H1 (cell line): ENCODE measurements around the gene CAMTA1. TPM values are rescaled to one million over a fixed set of nuclear protein-coding genes. Genes with fewer than 3 reads are reported as not detected.

Experiments used
- CTCF ChIA-PET: fragments of 300-600 bp; sonication (Branson Sonifier 250); formaldehyde crosslinking; loops from one replicate; lab custom pipeline; 2021; ENCODE audit not compliant: partially characterized antibody; lab: Charles Lee
- POLR2A ChIA-PET: fragments of 300-600 bp; sonication (Branson Sonifier 250); formaldehyde crosslinking; loops from one replicate; lab custom pipeline; 2021; ENCODE audit warnings: inconsistent platforms; ENCODE audit not compliant: partially characterized antibody; lab: Charles Lee
- DNase-seq, 2 experiments: peaks; one replicate each; pipeline versions ENCODE4 v3.0.0 to v3.0.0-alpha.2; 2010 to 2022; ENCODE audit warnings: low spot score in 2 of 2, low read depth in 1 of 2, mixed read lengths in 1 of 2
- FAIRE-seq: peaks from 2 replicates; lab custom pipeline; 2011; peaks lifted over from hg19 to GRCh38; lab: Jason Lieb, UNC
- H2AFZ ChIP-seq: 2 replicates; pipeline ENCODE4 v1.8.1; 2012; ENCODE audit warnings: low read length, inconsistent platforms
- H2AK5ac ChIP-seq: 2 replicates; pipeline ENCODE4 v1.6.1; 2013; ENCODE audit warnings: low read depth, low read length
- H2BK120ac ChIP-seq: replicated peaks from 2 replicates; pipeline ENCODE3; 2013; ENCODE audit warnings: low read depth, low read length, inconsistent platforms
- H2BK12ac ChIP-seq: 2 replicates; pipeline ENCODE4 v1.6.1; 2013; ENCODE audit warnings: low read depth, low read length
- H2BK15ac ChIP-seq: 2 replicates; pipeline ENCODE4 v1.6.1; 2013; ENCODE audit warnings: low read length
- H2BK20ac ChIP-seq: 2 replicates; pipeline ENCODE4 v1.6.1; 2013; ENCODE audit warnings: low read length
- H2BK5ac ChIP-seq: 2 replicates; pipeline ENCODE4 v1.6.1; 2013; ENCODE audit warnings: low read depth, low read length
- H3K14ac ChIP-seq: 2 replicates; pipeline ENCODE4 v1.6.1; 2013; ENCODE audit warnings: inconsistent platforms; ENCODE audit not compliant: insufficient read length
- H3K18ac ChIP-seq: 2 replicates; pipeline ENCODE4 v1.6.1; 2013; ENCODE audit warnings: low read length; ENCODE audit errors: extremely low read depth
- H3K23ac ChIP-seq: 2 replicates; pipeline ENCODE4 v1.6.1; 2013; ENCODE audit warnings: inconsistent platforms; ENCODE audit not compliant: insufficient read length
- H3K23me2 ChIP-seq: 2 replicates; pipeline ENCODE4 v1.6.1; 2013; ENCODE audit warnings: low read depth, low read length
- H3K27ac ChIP-seq: 2 replicates; pipeline ENCODE4 v1.6.1; 2011; ENCODE audit warnings: low read depth, low read length, inconsistent platforms
- H3K27me3 ChIP-seq, 4 experiments: replicated peaks in 1 of 4; 1 replicate in 1 of 4; 2 replicates in 3 of 4; pipeline versions ENCODE4 v1.6.1 to v1.8.1; 2011 to 2013; ENCODE audit warnings: low read length in 3 of 4, mild to moderate bottlenecking in 3 of 4, inconsistent platforms in 2 of 4, mixed read lengths in 2 of 4, moderate library complexity in 1 of 4; ENCODE audit not compliant: control insufficient read depth in 3 of 4, insufficient read depth in 3 of 4; ENCODE audit errors: extremely low read depth in 1 of 4
- H3K36me3 ChIP-seq, 4 experiments: 2 replicates each; pipeline versions ENCODE4 v1.6.1 to v1.8.1; 2011 to 2013; ENCODE audit warnings: mild to moderate bottlenecking in 4 of 4, low read length in 3 of 4, moderate library complexity in 2 of 4, control low read depth in 1 of 4, inconsistent platforms in 1 of 4; ENCODE audit not compliant: insufficient read depth in 4 of 4, control insufficient read depth in 2 of 4
- H3K4ac ChIP-seq: replicated peaks from 2 replicates; pipeline ENCODE3; 2013; ENCODE audit warnings: low read length, low read depth, mixed read lengths, inconsistent platforms; ENCODE audit not compliant: insufficient read length
- H3K4me1 ChIP-seq, 4 experiments: replicated peaks in 1 of 4; 1 replicate in 1 of 4; 2 replicates in 3 of 4; pipeline versions ENCODE4 v1.6.1 to v1.8.1; 2011 to 2013; ENCODE audit warnings: low read length in 3 of 4, inconsistent platforms in 2 of 4, mixed read lengths in 1 of 4; ENCODE audit not compliant: insufficient read depth in 4 of 4, control insufficient read depth in 3 of 4
- H3K4me2 ChIP-seq, 2 experiments: 2 replicates each; pipeline versions ENCODE4 v1.6.1 to v1.8.1; 2011 to 2013; ENCODE audit warnings: low read depth in 2 of 2, low read length in 2 of 2, control low read depth in 1 of 2, inconsistent platforms in 1 of 2, mild to moderate bottlenecking in 1 of 2; ENCODE audit not compliant: insufficient read depth in 1 of 2
- H3K4me3 ChIP-seq, 4 experiments: fragments of 200-600, 300-600 bp in 1 of 4; sonication (generic), shearing (Covaris generic), sonication (Bioruptor Twin) in 1 of 4; 2 replicates each; pipeline versions ENCODE4 v1.5.1 to v1.8.1; 2011 to 2016; ENCODE audit warnings: low read length in 4 of 4, low read depth in 3 of 4, control low read depth in 2 of 4, inconsistent platforms in 2 of 4, mild to moderate bottlenecking in 2 of 4, mixed read lengths in 1 of 4, moderate library complexity in 1 of 4; ENCODE audit not compliant: insufficient read depth in 2 of 4; ENCODE audit errors: extremely low read depth in 1 of 4
- H3K56ac ChIP-seq: replicated peaks from 2 replicates; pipeline ENCODE3; 2013; ENCODE audit warnings: low read depth, mild to moderate bottlenecking, mixed read lengths, low read length, inconsistent platforms; ENCODE audit not compliant: insufficient read length
- H3K79me1 ChIP-seq: 2 replicates; pipeline ENCODE4 v1.6.1; 2013; ENCODE audit warnings: low read depth, low read length, control low read depth
- H3K79me2 ChIP-seq, 2 experiments: 2 replicates each; pipeline versions ENCODE4 v1.6.1 to v1.8.1; 2012 to 2013; ENCODE audit warnings: low read length in 2 of 2, mild to moderate bottlenecking in 2 of 2, inconsistent platforms in 1 of 2; ENCODE audit not compliant: insufficient read depth in 2 of 2, control insufficient read depth in 1 of 2
- H3K9ac ChIP-seq, 4 experiments: replicated peaks in 1 of 4; 1 replicate in 1 of 4; 2 replicates in 3 of 4; pipeline versions ENCODE4 v1.6.1 to v1.8.1; 2011 to 2013; ENCODE audit warnings: low read depth in 3 of 4, low read length in 3 of 4, control low read depth in 2 of 4, mild to moderate bottlenecking in 2 of 4, moderate library complexity in 2 of 4, inconsistent platforms in 1 of 4; ENCODE audit errors: extremely low read depth in 1 of 4
- H3K9me3 ChIP-seq, 2 experiments: 2 replicates each; pipeline versions ENCODE4 v1.6.1 to v1.8.1; 2012 to 2013; ENCODE audit warnings: mild to moderate bottlenecking in 2 of 2, moderate library complexity in 2 of 2, control low read depth in 1 of 2, inconsistent platforms in 1 of 2, low read depth in 1 of 2, low read length in 1 of 2, mixed read lengths in 1 of 2; ENCODE audit not compliant: insufficient read depth in 2 of 2
- H4K20me1 ChIP-seq, 2 experiments: replicated peaks in 1 of 2; 2 replicates each; pipeline versions ENCODE3 to v1.8.1; 2011 to 2013; ENCODE audit warnings: inconsistent platforms in 2 of 2, low read length in 2 of 2, mild to moderate bottlenecking in 1 of 2; ENCODE audit not compliant: insufficient read depth in 2 of 2, control insufficient read depth in 1 of 2
- H4K5ac ChIP-seq: 2 replicates; pipeline ENCODE4 v1.6.1; 2013; ENCODE audit warnings: low read length, low read depth, mixed read lengths, inconsistent platforms; ENCODE audit not compliant: insufficient read length
- H4K8ac ChIP-seq: 2 replicates; pipeline ENCODE4 v1.8.0; 2013; ENCODE audit warnings: mild to moderate bottlenecking, moderate library complexity, low read length, inconsistent platforms; ENCODE audit not compliant: insufficient read depth; ENCODE audit errors: extremely low read depth
- H4K91ac ChIP-seq: replicated peaks from 2 replicates; pipeline ENCODE3; 2013; ENCODE audit warnings: low read length, mixed read lengths, inconsistent platforms; ENCODE audit not compliant: insufficient read length
- BCL11A ChIP-seq, 2 experiments: IDR thresholded peaks; one replicate each; pipeline ENCODE4 v1.6.1; 2011; ENCODE audit warnings: low read depth in 2 of 2, low read length in 2 of 2, mild to moderate bottlenecking in 2 of 2
- CEBPB ChIP-seq: IDR thresholded peaks from 2 replicates; pipeline ENCODE4 v1.6.1; 2012; ENCODE audit warnings: low read depth, low read length
- CTBP2 ChIP-seq: IDR thresholded peaks from 2 replicates; pipeline ENCODE4 v1.7.0; 2011; ENCODE audit warnings: borderline replicate concordance, mild to moderate bottlenecking, moderate library complexity, mixed read lengths, low read length; ENCODE audit not compliant: insufficient read depth, insufficient read length
- KDM1A ChIP-seq: fragments of 200-600, 300-600 bp; sonication (generic); IDR thresholded peaks from 2 replicates; pipeline ENCODE4 v1.7.1; 2016; ENCODE audit warnings: mild to moderate bottlenecking, low read length, borderline replicate concordance
- TAF7 ChIP-seq: optimal IDR thresholded peaks from 2 replicates; pipeline ENCODE3; 2011; ENCODE audit warnings: low read depth, mild to moderate bottlenecking, inconsistent platforms, low read length, moderate library complexity, borderline replicate concordance
- ZNF274 ChIP-seq: IDR thresholded peaks from 2 replicates; pipeline ENCODE4 v1.7.0; 2012; ENCODE audit warnings: low read length, borderline replicate concordance; ENCODE audit errors: extremely low read depth
- WGBS, 2 experiments: shearing (Covaris generic) in 1 of 2; methylation state at CpG; one replicate each; pipeline versions ENCODE4 v1.1.6 to v1.1.7; 2013 to 2015; ENCODE audit warnings: low lambda C conversion rate in 2 of 2, mixed read lengths in 2 of 2, inconsistent platforms in 1 of 2, low coverage in 1 of 2, missing lambda C conversion rate in 1 of 2; ENCODE audit not compliant: insufficient replicate concordance in 2 of 2, insufficient coverage in 1 of 2, insufficient read length in 1 of 2; ENCODE audit errors: extremely low coverage in 1 of 2, missing lambda C conversion rate in 1 of 2; 5-methylcytosine and 5-hydroxymethylcytosine counted together
- polyA plus RNA-seq, 7 experiments: library from polyadenylated mRNA; depleted of rRNA in 3 of 7; stranded (reverse) in 5 of 7; unstranded in 2 of 7; fragments of >200 nt in 5 of 7; fragments of 200-250 nt in 2 of 7; gene quantifications; 1 replicate in 5 of 7; 2 replicates in 1 of 7; 4 replicates in 1 of 7; pipeline versions ENCODE4 v1.2.1 to v1.2.3, GENCODE V29; 2011 to 2013; ENCODE audit warnings: missing spikeins in 2 of 7, mixed read lengths in 2 of 7
- total RNA-seq: library from RNA; stranded (reverse); fragmentation: NEBNext Ultra II Directional; extraction: Animal tissue kit (Norgen Biotek cat#: 25700); gene quantifications from 2 replicates; pipeline ENCODE4 v1.2.1, GENCODE V29; 2021
- TF ChIP-seq, protein P1 (sequence below): IDR thresholded peaks from 2 replicates; pipeline ENCODE4 v1.6.1; 2011; ENCODE audit warnings: low read length, improper control_type of control experiment
- TF ChIP-seq, protein P2 (sequence below), 3 experiments: IDR thresholded peaks; 1 replicate in 2 of 3; 2 replicates in 1 of 3; pipeline versions ENCODE4 v1.5.1 to v1.6.1; 2011; ENCODE audit warnings: low read length in 3 of 3, mild to moderate bottlenecking in 3 of 3, inconsistent platforms in 2 of 3, low read depth in 1 of 3, moderate library complexity in 1 of 3; ENCODE audit not compliant: insufficient read depth in 1 of 3; ENCODE audit errors: control extremely low read depth in 1 of 3

Gene CAMTA1
- total and polyA plus RNA-seq, 2 of the 8 experiments (the other 6 are each of a cell fraction or from before 2014, with no cell fraction given), result 65.0 to 119 TPM

DNA sequence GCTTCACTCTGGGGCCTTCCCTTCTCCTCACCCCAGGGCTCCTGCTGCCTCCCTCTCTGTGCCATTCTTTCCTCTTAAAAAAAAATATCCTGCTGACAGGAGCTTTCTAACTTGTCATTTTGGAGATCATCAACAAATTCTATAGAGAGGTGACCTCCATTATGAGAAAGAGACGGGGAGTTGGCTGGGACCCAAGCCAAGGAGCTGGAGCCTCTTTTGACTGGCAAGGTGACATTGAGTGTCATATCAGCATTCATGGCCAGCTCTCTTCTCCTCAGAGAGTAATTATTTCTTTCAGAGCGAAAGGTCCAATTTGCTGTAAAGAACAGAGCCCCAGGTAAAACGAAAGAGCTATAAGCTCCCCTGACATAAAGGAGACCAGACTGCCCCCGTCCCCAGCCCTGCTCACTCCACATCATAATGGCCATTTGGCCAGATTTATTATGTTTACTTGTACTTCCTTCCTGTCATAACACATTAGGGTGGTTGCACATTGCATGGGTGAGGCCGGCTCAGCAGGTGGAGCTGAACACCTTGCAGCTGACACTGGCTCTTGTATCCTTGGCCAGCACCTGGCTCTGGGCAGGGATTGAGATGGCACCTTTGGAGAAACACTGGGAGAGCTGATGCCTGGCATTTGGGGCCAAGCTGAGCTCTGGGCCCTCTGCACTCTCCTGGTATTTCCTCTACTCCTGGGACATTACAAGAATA lies 581.9 kb downstream of the CAMTA1 start:
- whole genome bisulfite sequencing, 2 experiments, result 90% methylated on average over 5 of the region's 5 CpGs; no CpG with 5 or more reads in 1 of the 2 experiments
- H2AFZ ChIP-seq, result no peak overlapping the region
- H3K23ac ChIP-seq, result no peak overlapping the region
- peaks cover 6% of the 10 kb centered on the region; the same call in 1 of the 2 replicates for H3K23me2 ChIP-seq
- DNase-seq (no peak), FAIRE-seq (no peak)
- no peaks in the 10 kb centered on the region for H3K79me2 ChIP-seq
- H3K79me1 ChIP-seq, result no peaks in the 10 kb centered on the region
- POLR2A ChIA-PET, result interaction anchor here (1.2 kb wide), 1 partner anchor 12 kb away, joined by 3 read pairs; no protein-coding TSS in a partner anchor
- no peak overlapping the region for H3K4me2 ChIP-seq
- no peaks in the 10 kb centered on the region for H3K9me3 ChIP-seq
- CTCF ChIA-PET, result interaction anchor here (0.9 to 2.3 kb wide), 8 partner anchors 9 to 227 kb away, joined by 3 to 7 read pairs (median 5); no protein-coding TSS in a partner anchor
- no peak overlapping the region for H2AK5ac ChIP-seq
- H2BK15ac ChIP-seq, result no peak overlapping the region
- H3K4ac ChIP-seq, result no peak overlapping the region
- no peaks in the 10 kb centered on the region for H3K4me1 ChIP-seq
- H3K36me3 ChIP-seq, result no peaks in the 10 kb centered on the region
- no peak overlapping the region for H2BK5ac ChIP-seq
- H3K27me3 ChIP-seq, result no peaks in the 10 kb centered on the region; a peak in 1 of 7 replicates
- H3K4me3 ChIP-seq, result no peak overlapping the region
- H3K27ac ChIP-seq, result no peak overlapping the region
- H2BK20ac ChIP-seq, result no peak overlapping the region
- H2BK12ac ChIP-seq, result no peak overlapping the region
- H3K56ac ChIP-seq, result no peak overlapping the region
- H3K18ac ChIP-seq, result no peak overlapping the region
- no peak overlapping the region for H4K8ac ChIP-seq
- no peak overlapping the region for H4K91ac ChIP-seq
- H2BK120ac ChIP-seq, result no peak overlapping the region
- H3K9ac ChIP-seq, result no peak overlapping the region
- no peaks in the 10 kb centered on the region for H4K20me1 ChIP-seq
- H4K5ac ChIP-seq, result no peak overlapping the region
- no peak overlapping the region for H3K14ac ChIP-seq
- TF ChIP-seq KDM1A (no peak), CEBPB (no peak), ZNF274 (no peak), CTBP2 (no peak), TAF7 (no peak), BCL11A (IDR thresholded peaks at IDR 0.05; ENCODE audit: low read depth in 2 of 2, low read length in 2 of 2) (no peak)
- TF ChIP-seq, protein P1, sequence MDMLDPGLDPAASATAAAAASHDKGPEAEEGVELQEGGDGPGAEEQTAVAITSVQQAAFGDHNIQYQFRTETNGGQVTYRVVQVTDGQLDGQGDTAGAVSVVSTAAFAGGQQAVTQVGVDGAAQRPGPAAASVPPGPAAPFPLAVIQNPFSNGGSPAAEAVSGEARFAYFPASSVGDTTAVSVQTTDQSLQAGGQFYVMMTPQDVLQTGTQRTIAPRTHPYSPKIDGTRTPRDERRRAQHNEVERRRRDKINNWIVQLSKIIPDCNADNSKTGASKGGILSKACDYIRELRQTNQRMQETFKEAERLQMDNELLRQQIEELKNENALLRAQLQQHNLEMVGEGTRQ, result no peak
- TF ChIP-seq, protein P2, sequence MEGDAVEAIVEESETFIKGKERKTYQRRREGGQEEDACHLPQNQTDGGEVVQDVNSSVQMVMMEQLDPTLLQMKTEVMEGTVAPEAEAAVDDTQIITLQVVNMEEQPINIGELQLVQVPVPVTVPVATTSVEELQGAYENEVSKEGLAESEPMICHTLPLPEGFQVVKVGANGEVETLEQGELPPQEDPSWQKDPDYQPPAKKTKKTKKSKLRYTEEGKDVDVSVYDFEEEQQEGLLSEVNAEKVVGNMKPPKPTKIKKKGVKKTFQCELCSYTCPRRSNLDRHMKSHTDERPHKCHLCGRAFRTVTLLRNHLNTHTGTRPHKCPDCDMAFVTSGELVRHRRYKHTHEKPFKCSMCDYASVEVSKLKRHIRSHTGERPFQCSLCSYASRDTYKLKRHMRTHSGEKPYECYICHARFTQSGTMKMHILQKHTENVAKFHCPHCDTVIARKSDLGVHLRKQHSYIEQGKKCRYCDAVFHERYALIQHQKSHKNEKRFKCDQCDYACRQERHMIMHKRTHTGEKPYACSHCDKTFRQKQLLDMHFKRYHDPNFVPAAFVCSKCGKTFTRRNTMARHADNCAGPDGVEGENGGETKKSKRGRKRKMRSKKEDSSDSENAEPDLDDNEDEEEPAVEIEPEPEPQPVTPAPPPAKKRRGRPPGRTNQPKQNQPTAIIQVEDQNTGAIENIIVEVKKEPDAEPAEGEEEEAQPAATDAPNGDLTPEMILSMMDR (IDR thresholded peaks at IDR 0.05; ENCODE audit: control extremely low read depth in 1 of 3, insufficient read depth in 1 of 3, low read depth in 1 of 3, low read length in 3 of 3), result no peak
